ENCODE measurements around the gene MFAP2.
"Not testable (repeated sequence)": the region's sequence is repeated elsewhere in the genome, so short reads cannot be mapped to it uniquely, and the experiment has no call there.

The MFAP2 gene

DNA sequence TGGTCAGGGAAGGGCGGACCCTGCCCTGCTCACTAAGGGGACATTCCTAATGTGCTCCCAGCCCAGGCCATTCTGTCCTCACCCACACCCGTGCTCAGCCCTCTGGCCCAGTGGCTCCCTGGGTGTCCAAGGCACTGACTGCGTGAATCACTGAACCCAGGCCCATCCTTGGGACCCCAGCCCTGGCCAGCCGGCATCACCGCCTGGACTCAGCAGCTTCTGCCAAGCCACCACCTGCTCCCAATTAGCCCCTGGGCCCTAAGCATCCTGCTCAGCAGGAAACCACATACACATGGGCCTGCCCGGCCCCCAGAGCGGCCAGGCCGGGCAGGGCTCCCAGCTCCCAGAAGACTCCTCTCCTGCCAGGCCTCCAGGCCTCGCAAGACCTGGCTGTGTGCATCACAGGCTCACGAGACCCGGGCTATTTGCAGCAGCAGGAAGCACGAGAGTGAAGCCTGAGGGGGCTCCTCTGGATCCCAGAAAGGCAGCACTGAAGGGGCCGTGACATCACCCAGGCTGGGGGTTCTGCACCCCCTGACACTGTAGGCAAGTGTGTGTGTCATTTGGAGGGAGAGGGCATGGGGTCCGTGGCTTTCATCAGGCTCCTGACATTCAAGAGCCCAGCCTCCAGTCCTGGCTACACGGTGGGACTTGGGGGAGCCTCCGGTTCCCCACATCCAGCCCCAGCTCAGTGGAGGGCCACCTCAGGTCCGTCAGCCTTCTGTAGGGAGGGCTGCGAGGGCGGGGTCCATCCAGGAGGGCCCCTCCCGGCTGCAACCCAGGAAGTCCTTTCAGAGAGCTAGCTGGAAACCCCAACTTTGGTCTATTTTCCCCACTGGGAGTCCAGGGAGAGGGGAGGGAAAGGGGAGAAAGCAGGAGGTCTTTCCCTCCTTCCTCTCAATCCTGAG, 1.6 kb downstream of the MFAP2 start:
- no peak for DNase-seq

DNA sequence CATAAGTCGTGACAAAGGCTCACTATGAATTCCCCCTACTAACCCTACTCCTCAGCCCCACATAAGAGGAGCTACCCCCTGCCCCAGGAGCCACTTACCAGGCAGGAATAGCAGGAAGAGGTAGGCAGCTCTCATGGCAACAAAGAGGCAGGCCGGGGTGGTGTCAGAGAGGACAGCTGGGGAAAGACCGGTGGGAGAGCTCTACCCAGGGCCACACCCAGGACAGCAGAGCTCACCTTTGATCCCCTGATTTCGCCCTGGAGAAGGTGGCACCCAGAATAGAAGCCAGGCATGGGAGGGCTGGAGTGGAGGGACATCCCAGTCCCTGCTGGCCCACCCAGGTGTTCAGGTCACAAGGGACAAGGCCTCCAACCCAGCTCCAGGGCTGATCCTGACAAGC, 2.3 kb downstream of the MFAP2 start:
- no peak for DNase-seq

DNA sequence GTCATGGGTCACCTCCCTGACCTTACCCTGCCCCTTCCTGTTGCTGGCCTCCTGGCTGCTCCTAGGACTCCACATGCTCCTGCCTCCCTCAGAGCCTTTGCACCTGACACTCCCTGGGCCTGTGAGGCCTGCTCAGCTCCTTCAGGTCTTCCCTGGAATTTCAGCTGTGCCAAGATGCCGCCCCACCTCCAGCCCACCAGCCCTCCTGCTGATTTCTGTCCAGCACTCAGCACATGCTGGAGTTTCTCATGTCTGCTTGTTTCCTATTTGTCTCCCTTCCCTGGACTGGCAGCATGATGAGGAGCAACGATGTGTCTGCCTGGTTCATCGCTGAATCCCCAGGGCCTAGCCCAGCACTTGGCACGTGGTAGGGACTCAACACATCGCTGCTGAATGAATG, 3.0 kb downstream of the MFAP2 start:
- DNase-seq = no peak

DNA sequence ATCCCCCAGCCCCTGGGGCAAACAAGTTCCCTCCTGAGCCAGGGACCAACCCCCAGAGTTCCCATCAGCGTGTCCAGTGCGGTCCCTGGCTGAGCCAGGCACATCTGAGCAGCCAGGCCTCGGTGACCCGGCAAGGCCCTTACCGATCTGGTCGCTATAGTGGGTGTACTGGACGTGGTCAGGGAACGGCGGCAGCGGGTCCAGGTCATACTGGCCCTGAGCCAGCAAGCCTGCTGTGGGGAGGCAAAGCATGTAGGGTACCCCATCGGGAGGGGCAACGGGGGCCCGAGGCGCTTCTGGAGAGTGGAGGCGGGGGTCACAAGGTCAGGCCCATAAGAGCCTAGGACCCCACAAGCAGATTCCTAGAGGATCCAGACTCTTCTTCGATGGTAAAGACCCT, 3.5 kb downstream of the MFAP2 start:
- DNase-seq = no peak

DNA sequence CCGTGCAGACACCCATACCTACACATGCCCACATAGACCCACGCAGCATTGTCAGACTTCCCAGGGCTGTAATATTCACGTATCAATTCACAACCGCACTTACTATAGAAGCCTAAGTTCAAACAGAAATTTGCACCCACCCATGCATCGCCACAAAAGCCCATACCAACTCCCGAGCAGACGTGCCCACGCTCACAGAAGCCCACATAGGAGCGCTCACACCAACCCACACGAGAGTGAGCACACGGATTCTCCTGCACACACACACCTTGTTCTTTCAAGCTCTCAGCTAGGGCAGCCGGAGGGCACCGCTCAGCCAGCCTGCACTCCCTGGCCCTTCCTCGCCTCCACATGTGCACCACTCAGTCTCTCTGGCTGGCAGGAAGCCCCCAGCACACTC, 4.6 kb downstream of the MFAP2 start:
- DNase-seq = no peak

DNA sequence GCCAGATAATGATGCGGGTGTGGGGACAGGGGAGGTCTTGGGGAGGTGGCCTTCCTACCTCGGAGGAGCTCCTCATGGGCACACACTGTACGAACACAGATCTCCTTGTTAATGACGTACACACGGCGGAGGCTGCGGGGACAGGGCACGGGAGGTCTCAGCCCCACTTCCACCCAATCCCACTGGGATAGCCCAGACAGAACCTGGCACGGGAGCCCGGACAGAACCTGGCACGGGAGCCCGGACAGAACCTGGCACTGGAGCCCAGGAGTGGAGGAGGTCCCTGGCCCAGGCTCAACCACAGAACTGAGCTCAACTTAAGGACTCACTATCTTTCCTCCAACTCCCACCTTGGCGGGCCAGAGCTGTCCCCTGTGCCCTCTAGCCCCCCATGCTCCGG, 5.2 kb downstream of the MFAP2 start:
- no peak for DNase-seq

DNA sequence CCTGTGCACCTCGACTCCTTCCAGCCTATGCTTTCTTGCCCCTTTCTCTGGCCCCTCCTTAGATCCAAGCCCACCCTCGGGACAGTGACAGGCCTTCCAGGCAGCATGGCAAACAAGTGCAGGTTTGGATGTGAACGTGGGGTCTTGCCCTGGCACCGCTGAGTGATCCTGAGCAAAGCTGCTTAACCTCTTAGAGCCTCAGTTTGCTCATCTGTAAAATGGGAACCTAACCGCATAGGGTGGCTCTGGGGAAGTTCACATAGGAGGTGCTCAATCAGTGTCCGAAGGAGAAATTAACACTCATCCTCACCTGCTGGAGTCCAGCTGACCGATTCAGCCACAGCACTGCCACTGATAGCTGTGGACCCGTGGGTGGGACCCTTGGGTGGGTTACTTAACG, 7.2 kb downstream of the MFAP2 start:
- no peak for DNase-seq

DNA sequence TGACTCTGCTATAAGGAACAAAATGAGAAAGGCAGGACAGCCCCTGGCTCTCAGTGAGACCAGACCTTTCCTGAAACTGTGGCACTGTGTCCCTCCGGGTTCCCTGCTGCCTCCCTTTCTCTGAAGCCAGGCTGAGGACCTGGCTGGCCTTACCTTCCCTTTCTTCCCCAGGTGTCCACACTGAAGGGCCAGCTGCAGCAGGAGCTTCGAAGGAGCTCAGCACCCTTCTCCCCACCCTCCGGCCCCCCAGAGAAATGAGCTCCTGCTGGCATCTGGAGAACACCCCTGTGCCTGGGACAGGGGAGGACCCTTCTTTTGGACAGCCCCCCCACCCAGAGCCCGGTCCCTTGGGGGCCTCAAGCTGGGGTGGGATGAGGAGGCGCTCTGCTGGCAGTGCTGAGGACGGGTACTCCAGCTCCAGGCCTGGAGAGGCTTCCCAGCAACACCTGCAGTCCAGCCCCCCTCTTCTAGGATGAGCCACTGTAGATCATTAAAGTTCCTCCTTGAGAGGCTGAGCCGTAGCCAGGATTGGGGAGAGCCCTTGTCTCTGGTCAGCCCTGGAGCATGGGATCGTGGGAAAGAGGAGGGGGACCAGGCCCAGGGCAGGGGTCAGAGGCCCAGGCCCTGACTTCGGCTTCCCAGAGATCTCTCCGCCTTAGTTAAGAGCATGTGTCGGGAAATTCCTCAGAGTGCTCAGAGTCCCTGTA, 8.1 kb downstream of the MFAP2 start:
- no peak for DNase-seq

DNA sequence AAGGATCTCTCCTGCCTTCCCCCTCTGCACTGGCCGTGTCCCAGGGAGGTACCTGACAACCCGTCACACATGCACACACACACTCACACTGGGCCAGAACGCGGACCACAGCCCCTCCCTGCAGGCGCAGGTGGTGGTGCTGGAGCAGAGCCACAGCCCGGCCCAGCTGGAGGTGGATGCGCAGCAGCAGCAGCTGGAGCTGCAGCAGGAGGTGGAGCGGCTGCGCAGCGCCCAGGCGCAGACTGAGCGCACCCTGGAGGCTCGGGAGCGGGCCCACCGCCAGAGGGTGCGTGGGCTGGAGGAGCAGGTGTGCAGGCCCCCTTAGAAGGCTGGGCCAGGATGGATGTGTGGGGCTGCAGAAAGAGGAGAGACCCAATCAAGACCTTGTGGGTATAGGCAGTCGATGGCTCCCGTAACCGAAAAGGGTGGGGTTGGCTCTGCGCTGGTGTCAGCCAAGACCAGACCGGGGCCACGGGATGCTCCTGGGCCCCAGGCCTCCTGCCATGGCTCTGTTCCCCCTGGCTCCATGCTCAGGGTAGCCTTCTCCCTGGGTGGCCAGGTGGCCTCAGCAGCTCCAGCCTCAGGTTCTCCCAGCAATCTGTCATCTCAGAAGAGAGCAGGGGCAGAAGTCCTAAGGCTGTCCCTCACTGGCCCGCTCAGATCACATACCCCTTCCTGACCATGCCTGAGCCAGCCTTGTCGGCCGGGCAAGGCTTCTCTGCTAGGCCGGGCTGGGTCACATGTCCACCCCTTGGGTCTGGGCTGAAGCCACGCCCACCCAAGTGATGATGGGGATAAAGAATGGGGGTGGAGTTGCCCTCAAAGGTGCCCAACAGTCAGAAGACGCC, 8.9 kb downstream of the MFAP2 start:
- DNase-seq = no peak

DNA sequence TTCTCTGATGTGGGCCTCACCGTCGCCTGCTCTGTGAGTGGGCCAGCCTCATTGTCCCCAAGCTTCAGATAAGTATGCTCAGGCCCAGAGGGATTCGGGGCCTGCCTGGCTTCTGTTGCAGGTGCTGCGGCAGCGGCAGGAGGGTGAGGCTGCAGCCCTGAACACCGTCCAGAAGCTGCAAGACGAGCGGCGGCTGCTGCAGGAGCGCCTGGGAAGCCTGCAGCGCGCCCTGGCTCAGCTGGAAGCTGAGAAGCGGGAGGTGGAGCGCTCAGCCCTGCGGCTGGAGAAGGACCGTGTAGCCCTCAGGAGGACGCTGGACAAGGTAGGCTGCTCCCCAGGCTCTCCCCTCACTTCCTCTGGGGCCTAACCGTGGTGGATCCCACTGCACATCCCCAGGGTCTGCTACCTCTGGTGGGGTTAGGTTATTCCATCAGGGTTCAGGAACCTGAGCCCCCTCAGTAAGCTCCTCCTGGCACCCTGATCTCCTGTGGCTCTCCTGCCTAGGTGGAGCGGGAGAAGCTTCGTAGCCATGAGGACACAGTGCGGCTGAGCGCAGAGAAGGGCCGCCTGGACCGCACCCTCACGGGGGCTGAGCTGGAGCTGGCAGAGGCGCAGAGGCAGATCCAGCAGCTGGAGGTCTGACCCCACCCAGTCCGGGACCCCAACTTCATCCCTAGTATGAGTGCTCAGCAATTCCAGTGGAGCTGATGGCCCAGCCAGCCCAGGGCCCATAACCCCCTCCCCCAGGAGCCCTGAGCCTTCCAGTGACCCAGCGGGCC, 10.1 kb downstream of the MFAP2 start:
- no peak for DNase-seq

DNA sequence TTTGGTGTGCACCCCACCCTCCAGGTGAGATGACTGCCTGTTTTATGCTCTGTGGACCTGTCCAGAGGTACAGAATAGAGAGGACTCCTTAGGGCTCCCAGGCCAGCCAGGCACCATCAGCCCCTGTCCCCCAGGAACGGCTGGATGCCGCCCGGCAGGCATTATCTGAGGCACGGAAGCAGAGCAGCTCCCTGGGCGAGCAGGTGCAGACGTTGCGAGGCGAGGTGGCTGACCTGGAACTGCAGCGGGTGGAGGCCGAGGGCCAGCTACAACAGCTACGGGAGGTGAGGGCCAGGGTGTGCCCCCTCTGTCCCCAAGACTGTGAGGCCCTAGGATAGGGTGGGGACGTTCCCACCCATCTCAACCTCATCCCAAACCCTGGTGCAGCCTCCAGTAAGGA, 10.8 kb downstream of the MFAP2 start:
- no peak for DNase-seq

DNA sequence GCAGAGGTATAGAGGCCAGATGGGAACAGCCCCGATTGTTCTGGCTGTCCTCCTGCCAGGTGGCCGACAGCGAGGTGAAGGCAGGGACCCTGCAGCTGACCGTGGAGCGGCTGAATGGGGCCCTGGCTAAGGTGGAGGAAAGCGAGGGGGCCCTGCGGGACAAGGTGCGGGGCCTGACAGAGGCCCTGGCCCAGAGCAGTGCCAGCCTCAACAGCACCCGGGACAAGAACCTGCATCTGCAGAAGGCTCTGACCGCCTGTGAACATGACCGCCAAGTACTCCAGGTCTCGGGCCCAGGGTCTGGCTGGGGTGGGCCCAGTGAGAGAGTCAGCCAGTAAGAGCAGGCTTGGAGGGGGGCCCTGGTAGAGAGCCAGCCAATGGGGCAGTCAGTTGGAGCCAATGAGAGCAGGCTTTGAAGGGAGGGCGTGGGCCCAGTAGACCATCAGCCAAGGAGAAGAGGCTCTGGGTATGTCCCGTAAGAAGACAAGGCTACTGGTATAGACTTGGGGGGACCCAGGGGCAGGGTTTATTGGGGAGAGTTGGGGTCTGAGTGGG, 11.3 kb downstream of the MFAP2 start:
- DNase-seq = no peak

DNA sequence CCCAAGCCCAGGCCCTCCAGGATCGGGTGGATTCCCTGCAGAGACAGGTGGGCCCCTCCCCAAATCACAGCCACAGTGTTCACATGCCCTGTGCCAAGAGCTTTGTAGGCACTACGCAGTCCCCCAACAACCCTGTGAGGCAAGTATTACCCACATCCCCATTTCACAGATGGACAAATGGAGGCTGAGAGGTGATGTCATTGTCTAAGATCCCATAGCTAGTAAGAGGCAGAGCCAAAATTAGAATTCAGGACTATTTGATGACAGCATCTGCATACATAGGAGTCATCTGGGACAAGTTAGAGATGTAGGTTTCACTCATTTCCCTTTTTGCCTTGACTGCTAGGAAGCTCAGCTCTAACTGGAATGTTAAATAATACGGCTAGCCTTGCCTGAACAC, 12.0 kb downstream of the MFAP2 start:
- DNase-seq = no peak

DNA sequence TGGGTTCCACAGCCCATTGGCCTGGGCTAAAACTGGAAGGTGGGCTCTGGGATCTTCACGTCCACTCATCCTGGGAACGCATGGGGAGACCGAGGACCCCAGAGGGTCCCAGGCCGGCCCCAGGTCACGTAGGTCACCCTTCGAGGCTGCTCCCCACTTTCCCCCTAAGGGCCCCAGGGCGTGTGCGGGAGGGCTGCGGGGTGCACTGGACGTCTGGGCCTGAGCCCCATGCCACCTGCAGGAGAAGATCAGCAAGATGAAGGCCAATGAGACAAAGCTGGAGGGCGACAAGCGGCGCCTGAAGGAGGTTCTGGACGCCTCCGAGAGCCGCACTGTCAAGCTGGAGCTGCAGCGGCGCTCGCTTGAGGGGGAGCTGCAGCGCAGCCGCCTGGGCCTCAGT, 12.5 kb downstream of the MFAP2 start:
- no peak for DNase-seq

DNA sequence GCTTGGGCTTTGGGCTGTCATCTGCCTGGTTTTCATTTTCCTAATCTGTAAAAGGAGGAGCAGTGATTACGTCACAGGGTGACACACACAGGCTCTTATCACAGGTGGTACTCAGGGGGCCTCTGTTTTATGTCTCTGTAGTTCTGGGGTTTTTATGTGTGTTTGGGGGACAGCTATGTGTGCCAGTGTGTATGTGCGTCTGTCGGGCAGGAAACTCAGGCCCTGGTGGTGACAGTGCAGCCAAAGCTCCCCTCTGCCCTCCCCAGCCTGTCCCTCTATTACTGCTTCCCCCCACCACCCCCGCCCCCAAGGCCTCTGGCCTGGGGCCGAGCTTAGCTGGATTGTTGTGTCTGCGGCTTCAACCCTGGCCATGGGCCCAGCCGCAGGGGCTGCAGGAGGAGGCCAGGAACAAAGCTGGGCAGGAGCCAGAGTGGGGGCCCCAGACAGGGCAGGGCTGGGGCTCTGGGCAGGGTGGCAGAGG, 13.3 kb downstream of the MFAP2 start:
- no peak for DNase-seq

DNA sequence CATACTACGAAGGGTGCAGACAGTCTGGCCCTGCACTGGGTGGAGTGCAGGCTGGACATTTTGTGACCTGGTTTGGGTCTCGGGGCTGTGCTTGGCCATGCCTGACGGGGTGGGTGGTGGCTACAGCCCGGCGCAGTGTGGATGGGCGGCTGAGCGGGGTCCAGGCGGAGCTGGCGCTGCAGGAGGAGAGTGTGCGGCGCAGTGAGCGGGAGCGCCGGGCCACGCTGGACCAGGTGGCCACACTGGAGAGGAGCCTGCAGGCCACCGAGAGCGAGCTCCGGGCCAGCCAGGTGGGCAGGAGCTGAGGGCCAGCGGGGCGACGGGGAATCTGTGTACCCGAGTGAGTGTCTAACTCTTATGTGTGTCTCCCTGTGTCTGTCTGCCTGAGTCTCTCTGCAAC, 14.1 kb downstream of the MFAP2 start:
- DNase-seq = no peak

DNA sequence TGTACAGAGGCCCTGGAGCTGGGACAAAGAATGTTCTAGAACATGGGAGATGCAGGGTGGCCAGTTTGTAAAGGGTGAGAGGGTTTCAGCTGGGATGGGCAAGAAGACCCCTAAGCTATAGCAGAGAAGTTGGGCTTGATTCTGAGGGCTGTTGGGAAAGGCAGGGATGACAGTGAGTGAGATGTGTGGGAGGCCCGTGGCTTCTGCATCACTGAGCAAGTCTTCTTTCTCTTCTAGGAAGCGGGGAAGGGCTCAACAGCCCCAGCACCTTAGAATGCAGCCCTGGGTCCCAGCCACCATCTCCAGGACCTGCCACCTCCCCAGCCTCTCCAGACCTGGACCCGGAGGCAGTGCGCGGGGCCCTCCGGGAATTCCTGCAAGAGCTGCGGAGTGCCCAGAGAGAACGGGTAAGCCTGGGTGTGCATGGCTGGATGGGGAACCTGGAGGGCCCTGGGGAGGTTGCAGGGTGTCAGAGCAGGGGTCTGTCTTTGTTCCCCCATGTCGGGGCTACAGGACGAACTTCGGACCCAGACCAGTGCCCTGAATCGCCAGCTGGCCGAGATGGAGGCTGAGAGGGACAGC, 14.8 kb downstream of the MFAP2 start:
- no peak for DNase-seq

DNA sequence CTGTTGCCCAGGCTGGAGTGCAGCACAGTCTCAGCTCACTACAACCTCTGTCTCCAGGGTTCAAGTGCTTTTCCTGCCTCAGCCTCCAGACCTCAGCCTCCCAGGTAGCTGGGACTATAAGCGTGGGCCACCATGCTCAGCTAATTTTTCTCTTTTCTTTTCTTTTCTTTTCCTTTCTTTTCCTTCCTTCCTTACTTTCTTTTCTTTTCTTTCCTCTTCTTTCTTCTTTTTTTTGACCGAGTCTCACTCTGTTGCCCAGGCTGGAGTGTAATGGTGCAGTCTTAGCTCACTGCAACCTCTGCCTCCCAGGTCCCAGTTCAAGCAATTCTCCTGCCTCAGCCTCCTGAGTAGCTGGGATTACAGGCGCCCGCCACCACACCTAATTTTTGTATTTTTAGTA, 16.3 kb downstream of the MFAP2 start:
- not testable (repeated sequence) for DNase-seq

DNA sequence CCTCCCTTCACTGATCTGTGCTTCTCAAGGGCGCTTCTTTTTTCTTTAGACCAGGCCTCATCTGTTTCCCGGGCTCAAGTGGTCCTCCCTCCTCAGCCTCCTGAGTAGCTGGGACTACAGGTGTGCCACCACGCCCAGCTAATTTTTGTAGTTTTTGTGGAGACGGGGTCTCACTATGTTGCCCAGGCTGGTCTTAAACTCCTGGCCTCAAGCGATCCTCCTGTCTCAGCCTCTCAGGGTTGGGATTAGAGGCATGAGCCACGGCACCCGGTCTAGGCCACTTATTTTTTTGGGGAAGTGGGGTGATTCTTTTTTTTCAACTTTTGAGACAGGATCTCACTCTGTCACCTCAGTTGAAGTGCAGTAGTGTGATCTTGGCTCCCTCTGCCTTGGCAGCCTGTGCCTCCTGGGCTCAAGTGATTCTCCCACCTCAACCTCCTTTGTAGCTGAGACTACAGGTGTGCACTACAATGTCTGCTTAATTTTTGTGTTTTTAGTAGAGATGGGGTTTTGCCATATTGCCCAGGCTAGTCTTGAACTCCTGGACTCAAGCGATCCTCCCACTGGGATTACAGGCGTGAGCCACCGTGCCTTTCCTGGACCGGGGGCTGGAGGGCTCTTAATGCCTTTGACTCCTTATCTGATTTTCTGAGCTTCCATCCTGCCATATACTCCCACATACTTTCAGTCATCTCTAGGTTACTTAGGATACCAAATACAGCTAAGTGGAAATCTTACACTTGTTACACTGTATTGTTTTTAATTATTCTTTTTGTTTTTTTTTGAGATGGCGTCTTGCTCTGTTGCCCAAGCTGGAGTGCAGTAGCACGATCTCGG, 18.9 kb downstream of the MFAP2 start:
- no peak for DNase-seq

DNA sequence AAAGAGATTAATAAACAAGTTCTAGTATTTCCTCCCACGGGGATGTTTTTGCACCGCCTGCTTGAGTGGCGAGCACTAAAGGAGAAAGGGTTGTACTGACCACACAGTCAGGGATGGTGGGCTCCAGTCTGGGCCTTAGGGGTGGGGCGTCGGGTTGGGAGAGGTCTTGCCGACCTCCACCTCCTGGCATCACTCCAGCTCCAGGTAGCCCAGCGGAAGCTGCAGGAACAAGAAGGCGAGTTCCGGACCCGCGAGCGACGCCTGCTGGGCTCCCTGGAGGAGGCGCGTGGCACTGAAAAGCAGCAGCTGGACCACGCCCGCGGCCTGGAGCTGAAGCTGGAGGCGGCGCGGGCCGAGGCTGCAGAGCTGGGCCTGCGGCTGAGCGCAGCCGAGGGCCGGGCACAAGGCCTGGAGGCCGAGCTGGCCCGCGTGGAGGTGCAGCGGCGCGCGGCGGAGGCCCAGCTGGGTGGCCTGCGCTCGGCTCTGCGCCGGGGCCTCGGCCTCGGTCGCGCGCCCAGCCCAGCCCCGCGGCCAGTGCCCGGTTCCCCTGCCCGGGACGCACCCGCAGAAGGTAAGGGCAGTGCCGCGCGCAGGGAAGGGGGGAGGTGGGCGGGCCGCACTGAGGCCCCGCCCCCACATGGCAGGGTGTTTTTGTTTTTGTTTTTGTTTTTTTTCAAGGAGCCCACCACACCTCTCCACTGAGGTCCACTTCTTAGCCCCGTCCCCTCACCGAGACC, 19.7 kb downstream of the MFAP2 start:
- DNase-seq = peak; percentile 77

All from CD4-positive, alpha-beta T cell treated with Interleukin-4 for 4 hours (primary cell).